Astrocyte of the spinal cord (primary cell): ENCODE data around the gene KCNK4.

Experiments
- DNase-seq: peaks from one replicate; pipeline ENCODE4 v3.0.0; 2011; ENCODE audit warnings: low read depth, low spot score
- H3K4me3 ChIP-seq: 2 replicates; pipeline ENCODE4 v1.5.1; 2011; ENCODE audit warnings: low read depth, mild to moderate bottlenecking, low read length, moderate library complexity
- CTCF ChIP-seq: IDR thresholded peaks from 2 replicates; pipeline ENCODE4 v1.5.1; 2012; ENCODE audit warnings: low read depth, mild to moderate bottlenecking, low read length, inconsistent platforms
- in situ Hi-C: cut with HindIII; loops from 2 replicates; pipeline ENCODE4 v1.10.0; 2017; ENCODE audit warnings: low sequenced_read_pairs

Gene KCNK4

GRCh38 chr11:64264371-64264852 is 26.7 kb upstream of the KCNK4 start:
- in situ Hi-C loops: no loop called here
- no peak for DNase-seq
- no peak overlapping the region for H3K4me3 ChIP-seq
- no peak for TF ChIP-seq CTCF

DNA sequence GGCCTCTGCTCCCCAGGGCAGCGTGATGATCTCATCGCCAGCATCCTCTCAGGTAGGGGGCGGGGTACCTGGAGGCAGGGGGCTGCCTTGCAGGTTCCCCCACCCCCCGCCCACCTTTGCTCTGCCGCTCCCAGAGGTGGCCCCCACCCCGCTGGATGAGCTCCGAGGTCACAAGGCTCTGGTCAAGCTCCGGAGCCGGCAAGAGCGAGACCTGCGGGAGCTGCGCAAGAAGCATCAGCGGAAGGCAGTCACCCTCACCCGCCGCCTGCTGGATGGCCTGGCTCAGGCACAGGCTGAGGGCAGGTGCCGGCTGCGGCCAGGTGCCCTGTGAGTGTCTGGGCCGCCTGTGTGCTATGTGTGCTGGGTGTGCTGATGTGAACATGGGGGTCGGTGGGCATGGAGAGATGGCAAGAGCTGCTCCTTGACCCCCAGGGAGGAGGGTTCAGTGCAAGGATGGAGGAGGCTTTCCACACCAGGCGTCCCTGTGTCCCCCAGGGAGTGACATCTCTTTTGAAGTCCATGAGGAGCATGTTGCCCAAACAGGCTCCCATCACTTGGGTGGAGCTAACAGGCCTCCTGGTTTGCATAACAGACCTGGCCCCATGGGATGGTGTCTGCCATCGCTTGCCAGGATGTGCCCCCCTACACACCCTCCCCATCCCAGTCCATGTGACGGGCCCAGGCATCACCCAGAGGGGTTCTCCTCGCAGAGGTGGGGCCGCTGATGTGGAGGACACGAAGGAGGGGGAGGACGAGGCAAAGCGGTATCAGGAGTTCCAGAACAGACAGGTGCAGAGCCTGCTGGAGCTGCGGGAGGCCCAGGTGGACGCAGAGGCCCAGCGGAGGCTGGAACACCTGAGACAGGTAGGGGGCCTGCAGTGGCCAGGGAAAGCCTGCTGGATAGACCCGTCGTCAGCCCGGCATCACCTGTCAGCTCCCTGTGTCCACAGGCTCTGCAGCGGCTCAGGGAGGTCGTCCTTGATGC is 25.6 kb upstream of the KCNK4 start:
- no peak overlapping the region for H3K4me3 ChIP-seq
- in situ Hi-C loops: no loop called here
- no peak for DNase-seq
- TF ChIP-seq CTCF: no peak

- H3K4me3 ChIP-seq: no peak overlapping the region
- TF ChIP-seq CTCF: no peak
- in situ Hi-C loops: no loop called here
Measured at GRCh38 chr11:64266339-64266738, 24.8 kb upstream of the KCNK4 start.

DNA sequence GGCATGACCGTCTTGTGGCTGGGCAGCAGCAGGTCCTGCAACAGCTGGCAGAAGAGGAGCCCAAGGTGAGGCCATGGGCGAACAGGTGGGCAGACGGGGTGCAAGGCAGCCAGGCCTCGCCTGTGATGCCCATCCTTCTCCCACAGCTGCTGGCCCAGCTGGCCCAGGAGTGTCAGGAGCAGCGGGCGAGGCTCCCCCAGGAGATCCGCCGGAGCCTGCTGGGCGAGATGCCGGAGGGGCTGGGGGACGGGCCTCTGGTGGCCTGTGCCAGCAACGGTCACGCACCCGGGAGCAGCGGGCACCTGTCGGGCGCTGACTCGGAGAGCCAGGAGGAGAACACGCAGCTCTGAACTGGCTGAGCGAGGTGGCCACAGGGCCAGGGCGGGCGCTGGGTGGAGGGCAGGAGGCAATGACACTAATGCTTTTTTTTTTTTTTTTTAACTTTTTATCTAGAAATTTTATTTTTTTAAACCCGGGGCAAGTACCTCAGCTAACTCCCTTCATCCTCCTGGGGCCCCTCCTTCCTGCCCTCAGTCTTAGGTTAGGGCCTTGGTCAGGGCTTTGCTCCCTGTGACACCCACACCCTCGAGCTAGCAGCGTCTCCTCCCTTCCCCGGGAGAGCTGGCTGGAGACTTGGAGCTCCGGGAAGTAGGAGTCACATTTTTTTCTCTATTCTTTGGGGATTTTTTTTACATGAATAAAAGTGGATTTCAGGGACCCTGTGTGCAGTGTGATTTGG is 23.7 kb upstream of the KCNK4 start:
- no peak for TF ChIP-seq CTCF
- H3K4me3 ChIP-seq: no peak overlapping the region
- DNase-seq: no peak
- in situ Hi-C loops: no loop called here

More at GRCh38 chr11:64266339-64266738, 24.8 kb upstream of the KCNK4 start:
- DNase-seq: no peak

DNA sequence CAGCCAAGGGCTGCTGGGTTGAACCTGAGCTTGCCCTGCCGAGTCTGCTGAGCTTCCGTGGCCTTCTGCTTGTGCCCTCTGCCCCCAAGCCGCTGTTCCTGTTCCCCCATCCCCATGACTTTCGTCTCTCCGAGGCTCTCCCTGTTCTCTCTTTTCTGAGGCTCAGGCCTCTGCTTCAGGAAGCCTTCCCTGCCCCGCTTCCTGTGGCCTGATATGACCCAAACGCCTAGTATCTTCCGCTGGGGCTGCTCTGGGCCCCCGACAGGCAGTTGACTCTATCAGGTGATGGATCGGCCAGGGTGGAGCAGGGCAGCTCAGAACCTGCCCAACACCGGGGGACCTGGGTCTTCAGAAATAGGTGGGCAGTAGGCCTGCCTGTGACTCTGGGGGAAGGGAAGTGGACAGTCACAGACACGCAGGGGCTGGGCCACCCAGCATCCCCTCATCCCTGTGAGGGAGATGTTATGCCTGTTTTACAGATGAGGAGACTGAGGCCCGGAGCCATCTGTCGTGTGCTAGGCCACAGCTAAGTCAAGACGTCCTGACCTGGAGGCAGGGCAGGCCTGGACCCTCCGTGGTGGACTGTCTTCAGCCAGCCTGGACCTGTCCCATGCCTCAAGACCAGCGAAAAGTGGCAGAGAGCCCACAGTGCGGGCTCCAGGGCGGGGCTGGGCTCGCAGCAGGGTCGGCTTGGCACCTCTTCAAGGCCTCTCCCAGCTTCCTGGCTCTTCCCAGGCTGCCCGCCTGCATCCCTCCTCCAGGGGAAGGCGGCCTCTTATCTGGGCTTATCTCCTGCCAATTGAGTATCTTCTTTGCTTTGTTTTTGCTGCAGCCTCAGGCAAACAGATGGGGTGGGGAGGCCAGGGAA is 22.8 kb upstream of the KCNK4 start:
- H3K4me3 ChIP-seq: peak overlapping the region; percentile 58
- no peak for TF ChIP-seq CTCF
- in situ Hi-C loops: no loop called here
- peak; percentile 26 for DNase-seq
